HG03039 (cell line): ENCODE measurements around the gene TLE4.

ENCODE experiments used
- ATAC-seq: cut with Tn5 transposase; IDR thresholded peaks from one replicate; pipeline ENCODE4 v1.9.1; 2021; ENCODE audit warnings: mild to moderate bottlenecking, moderate library complexity; ENCODE audit not compliant: unreplicated experiment

The TLE4 gene

DNA sequence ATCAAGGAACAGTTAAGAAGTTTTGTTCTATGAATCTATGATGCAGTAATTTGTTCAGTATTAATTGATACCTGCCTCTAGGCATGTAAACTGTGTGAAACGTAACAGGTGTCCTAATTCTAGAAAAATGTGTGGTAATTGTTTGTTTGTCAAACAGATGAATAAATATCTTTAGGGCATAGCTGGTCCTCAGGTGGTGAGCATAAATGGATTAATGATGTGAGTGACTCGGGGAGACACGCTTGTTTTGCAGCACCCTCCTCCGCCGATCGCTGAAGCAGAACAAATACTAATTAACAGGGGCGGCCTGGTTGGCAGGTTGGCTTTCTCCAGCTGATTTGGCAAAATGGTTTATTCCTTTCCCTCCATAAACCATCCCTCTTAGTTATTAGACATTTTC lies 88.8 kb downstream of the TLE4 start:
- ATAC-seq = no peak

DNA sequence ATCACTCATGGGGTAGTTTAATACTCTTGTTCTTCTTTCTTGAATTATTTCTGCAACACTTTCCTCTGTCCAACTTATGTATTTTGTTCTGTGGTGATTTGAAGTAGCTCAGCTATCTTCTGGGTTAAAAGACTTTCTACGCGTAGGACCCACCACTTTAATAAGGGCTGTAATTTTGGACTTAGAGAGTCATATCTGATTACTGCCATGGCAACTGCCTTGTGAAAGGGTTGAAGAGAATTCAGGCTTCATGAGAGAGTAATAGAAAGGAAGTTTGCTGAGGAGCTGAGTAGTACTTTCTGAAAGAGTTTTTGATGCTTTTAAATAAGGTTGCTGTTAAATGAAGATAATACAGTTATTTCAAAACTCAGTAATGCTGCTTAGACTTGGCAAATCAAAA lies 89.5 kb downstream of the TLE4 start:
- ATAC-seq = no peak

DNA sequence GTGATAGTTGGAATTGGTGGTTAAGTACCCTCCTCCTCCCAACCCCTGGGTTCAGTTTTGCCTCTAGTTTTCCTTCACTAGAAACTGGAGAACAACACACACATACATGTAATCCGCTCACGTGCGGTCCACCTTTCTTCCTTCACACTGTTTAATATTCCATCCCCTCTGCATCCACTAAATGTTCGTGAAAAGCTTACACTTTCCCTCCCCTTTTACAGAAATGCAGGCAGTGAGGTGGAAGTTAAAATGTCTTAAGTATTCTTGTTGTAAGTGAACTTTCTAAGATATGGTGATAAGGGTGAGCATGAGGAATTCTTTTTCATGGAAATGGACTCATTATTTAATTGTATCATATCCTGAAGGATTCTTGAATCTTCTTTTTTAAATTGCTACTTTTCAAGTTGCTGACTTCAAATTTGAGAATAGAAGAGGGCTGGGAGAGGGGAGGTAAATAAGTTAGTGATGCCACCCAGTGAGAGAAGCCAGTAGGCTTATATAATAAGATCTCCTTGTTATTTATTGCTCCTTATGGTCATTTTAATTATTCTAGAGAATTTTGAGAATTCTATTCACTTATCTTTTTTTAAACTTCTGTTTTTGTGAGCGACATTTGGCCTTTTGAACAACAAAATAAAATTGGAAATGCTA lies 90.2 kb downstream of the TLE4 start:
- no peak for ATAC-seq

- ATAC-seq = no peak
Measured at GRCh38 chr9:79662537-79662956, 90.8 kb downstream of the TLE4 start.

DNA sequence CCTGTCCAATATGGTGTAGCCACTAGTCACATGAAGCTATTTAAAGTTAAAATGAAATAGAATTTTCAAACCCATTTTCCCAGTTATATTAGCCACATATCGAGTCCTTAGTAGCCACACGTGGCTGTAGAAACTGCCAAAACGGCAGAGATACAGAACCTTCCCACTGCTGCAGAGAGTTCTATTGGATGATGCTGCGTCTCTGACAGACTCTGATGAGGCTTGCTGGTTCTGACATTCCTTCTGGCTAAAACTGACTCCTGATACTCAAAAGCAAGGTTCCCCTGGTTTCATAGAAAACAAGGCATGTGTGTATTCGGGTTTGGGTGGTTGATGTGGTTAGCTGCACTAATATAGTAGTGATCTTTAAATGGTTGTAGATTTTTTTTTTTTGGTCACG lies 91.5 kb downstream of the TLE4 start:
- ATAC-seq = no peak

- no peak for ATAC-seq
Measured at GRCh38 chr9:79663878-79664277, 92.1 kb downstream of the TLE4 start.

DNA sequence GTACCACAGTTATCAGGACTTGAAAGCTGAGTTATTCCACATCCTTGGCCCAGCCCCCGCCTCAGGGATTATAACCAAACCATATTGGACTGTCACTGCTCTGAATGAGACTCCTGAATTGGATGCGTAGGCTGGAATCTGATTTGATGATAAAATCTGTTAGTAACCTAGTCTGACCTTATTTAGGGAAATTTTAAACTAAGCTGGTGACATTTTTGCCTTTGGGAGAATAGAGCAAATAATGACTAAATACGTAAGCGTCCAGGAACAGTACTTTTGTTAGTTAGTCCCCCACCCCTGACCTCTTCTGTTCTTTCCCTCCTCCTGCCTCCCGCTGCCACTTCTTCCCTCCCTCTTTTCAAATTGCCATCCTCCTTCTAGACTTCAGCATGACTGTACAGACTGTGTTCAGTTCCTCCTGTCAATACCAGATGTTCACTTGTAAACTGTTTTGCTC lies 92.6 kb downstream of the TLE4 start:
- ATAC-seq = no peak

GRCh38 chr9:79665369-79665768 lies 93.6 kb downstream of the TLE4 start:
- no peak for ATAC-seq

DNA sequence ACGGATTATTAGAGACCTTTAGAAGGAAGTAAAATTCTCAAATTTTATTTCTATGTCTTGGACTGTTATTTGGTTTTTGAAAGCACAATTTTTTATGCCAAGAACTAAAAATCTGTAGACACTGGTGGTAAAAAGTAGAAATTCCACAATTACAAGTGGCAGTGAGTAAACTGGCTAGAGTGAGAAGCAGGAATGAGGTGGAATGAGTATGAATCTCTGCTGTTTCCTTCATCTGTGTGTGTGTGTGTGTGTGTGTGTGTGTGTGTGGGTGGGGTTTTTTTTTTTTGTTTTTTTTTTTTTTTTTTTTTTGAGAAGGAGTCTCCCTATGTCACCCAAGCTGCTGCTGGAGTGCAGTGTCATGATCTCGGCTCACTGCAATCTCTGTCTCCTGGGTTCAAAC lies 94.2 kb downstream of the TLE4 start:
- ATAC-seq = no peak

- ATAC-seq = no peak
Measured at GRCh38 chr9:79667120-79667519, 95.4 kb downstream of the TLE4 start.

GRCh38 chr9:79667817-79668436 lies 96.2 kb downstream of the TLE4 start:
- ATAC-seq = no peak

- ATAC-seq = no peak
Measured at GRCh38 chr9:79668956-79669355, 97.2 kb downstream of the TLE4 start.

GRCh38 chr9:79670269-79670961 lies 98.7 kb downstream of the TLE4 start:
- ATAC-seq = no peak

GRCh38 chr9:79671558-79671957 lies 99.8 kb downstream of the TLE4 start:
- ATAC-seq = no peak

DNA sequence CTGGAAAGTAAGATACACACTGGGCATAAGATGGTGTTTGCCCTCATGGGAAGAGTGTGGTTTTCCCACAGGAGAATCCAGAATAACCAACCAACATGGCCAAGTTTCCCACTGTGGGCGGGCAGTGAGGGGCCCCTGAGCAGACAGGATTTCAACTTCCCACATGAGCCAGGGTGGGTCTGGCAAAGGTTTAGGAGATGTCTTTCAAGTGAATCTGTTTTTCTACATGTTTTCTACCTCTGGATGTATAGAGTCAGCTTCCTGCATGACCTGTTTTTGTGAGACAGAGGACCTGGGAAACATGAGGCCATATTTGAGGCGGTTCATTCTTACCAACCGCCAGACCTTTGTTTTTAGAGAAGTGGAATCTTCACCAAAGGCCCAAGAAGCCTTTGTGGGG lies 100.5 kb downstream of the TLE4 start:
- no peak for ATAC-seq

DNA sequence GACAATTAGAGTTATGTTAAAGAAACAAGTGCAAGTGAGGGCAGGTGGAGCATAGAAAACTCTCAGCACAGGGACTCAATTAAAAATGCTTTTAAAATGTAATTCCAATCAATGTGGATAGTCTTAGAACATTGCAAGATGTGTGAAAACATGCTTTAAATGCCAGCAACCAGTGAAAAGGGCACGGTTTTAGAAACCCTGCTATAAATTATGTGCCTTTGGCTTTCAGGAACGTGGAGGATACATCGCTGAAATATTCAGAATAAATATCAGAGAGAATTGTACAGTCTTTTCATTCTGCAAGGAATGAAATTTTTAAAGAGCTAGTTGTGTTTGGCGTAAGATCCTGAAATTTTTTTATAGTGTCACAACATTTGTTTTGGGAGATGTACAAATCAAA lies 101.1 kb downstream of the TLE4 start:
- no peak for ATAC-seq

DNA sequence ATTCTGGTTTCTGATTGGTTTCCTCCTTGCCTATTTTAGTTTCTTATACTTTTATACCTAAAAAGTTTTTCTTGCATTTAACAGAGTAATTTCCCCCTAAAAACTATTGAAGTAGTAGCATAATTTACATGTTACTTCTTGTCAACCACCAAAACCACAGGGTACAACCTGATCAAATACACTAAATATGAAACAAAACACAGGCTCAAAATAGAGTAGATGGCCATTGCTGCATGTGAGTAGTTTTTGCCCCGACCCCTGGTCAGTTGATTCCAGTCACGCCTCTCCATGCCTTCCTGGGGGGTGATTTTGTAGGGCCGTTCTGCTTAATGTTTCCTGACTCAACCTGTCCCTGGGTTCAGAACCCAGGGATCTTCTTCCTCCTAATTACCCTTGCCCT lies 101.8 kb downstream of the TLE4 start:
- peak; percentile 81 for ATAC-seq

DNA sequence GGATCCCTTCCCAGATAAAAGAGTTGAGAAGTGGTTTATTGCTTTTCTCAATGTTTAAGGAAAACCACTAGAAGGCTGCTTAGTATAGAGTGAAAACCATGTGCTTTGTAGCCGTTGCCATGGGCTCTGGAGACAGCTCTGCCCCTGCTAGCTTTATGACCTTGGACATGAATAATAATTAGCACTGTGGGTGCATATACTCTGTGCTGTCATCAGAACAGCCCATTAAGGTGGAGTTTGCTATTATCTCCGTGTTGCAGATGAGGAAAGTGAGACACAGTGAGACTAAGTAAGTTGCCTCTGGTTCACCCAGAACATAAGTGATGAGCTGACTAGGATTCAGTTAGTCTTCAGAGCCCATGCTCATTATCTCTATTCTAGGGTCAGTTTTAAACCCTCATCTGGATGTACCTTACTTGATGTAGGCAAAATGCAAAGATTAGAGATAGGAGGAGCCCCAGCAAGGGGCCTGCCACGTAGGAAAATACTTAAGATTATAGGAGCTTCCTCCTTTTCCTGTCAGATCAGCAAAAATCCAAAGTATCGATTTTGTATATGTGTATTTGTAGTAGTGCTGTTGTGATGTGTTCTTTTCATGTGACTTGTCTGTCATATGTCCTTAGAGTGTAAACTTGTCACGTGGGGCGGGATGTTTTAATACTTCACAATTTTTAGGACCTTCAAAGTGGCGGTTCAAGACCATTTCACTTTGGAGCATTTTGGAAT lies 102.5 kb downstream of the TLE4 start:
- peak; percentile 9 for ATAC-seq

DNA sequence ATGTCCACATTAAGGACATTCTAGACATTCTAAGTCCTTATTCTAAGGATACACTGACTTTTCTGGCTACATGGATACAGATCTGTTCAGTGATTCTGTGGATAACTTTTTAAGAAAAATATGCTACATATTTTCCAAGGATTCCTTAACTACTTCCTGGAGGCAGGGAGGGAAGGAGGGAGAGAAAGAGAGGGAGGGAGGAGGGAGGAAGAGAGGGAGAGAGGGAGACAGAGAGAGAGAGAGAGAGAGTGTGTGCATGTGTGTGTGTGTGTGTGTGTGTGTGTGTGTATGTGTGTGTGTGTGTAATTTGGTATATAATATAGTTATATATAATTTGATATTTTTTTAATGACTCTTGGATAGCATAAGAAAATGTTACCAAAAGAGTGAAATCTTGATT lies 109.8 kb downstream of the TLE4 start:
- ATAC-seq = no peak

DNA sequence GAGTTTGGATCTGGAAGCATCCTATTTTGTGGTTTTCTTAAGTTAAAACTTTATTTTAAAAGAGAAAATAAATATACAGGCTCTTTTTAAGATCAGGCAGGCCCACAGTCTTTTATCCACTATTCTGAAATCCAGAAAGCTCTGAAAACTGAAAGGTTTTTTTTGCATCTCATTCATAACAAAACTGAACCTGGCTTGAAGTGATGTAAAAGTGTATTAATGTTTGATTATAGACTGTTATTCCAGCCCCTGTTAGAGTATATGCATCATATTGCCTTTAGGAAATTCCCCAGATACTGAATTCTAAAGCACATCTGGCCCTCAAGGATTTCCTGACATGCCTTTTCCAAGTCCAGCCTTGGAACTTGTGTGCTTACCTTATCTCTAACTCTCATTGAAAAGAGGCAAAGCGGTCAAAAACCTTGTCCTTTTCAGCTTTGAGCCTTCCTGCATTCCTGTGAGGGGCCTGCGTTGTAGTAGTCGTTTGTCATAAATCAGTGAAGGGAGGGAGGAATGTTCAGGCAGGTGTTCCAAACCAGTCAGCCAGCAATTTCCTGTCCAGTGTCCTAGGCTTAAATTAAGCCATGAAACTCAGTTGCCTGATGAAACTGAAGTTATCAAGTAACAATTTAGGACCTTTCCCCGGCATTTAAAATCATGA lies 110.4 kb downstream of the TLE4 start:
- ATAC-seq = no peak

DNA sequence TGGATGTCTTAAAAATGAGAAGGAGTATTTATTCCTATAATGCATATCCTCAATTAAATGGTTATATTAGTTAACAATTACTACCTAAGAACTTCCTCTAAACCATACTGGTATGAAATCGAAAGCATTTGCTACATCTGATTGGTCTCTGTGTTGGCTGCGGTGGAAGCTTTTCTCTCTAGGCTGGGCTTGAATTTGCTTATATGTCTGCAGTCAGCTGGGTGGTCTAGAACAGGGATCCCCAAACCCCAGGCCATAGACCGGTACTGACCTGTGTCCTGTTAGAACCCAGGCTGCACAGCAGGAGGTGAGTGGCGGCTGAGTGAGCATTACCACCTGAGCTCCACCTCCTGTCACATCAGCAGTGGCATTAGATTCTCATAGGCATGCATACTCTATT lies 112.3 kb downstream of the TLE4 start:
- ATAC-seq = no peak
